OCI-LY7 (cell line): Measurements from ENCODE around the gene XDH. TPM values are rescaled to one million over a fixed set of nuclear protein-coding genes. Genes with fewer than 3 reads are reported as not detected.

Source experiments
- BruUV-seq: library from RNA; stranded (reverse); fragments of 400-500 nt; replicated peaks from 2 replicates; lab custom pipeline; 2021; lab: Mats Ljungman, UMichigan
- CTCF ChIA-PET: fragments of 300-600 bp; sonication (Branson Sonifier 250); formaldehyde crosslinking; loops from one replicate; lab custom pipeline; 2022; ENCODE audit warnings: antibody characterized with exemption; ENCODE audit not compliant: unreplicated experiment; lab: Charles Lee
- POLR2A ChIA-PET: fragments of 300-600 bp; sonication (Branson Sonifier 250); formaldehyde crosslinking; loops from one replicate; lab custom pipeline; 2022; ENCODE audit warnings: antibody characterized with exemption; lab: Charles Lee
- DNase-seq: peaks from one replicate; pipeline ENCODE4 v3.0.0-alpha.2; 2015; ENCODE audit warnings: low spot score
- H2AFZ ChIP-seq: fragments of 200-600 bp; sonication (generic), shearing (Covaris generic); 2 replicates; pipeline ENCODE4 v1.6.1; 2014; ENCODE audit warnings: mild to moderate bottlenecking, antibody characterized with exemption, low read length, moderate library complexity
- H3K27ac ChIP-seq: fragments of 200-600 bp; sonication (generic); 2 replicates; pipeline ENCODE4 v1.5.1; 2014; ENCODE audit warnings: mixed run types, low read depth, mild to moderate bottlenecking, moderate library complexity, low read length, inconsistent platforms; ENCODE audit not compliant: poor library complexity, severe bottlenecking
- H3K36me3 ChIP-seq: fragments of 200-600 bp; sonication (generic); 2 replicates; pipeline ENCODE4 v1.6.1; 2014; ENCODE audit warnings: mild to moderate bottlenecking, antibody characterized with exemption, low read length, moderate library complexity, mixed read lengths; ENCODE audit not compliant: insufficient read depth
- H3K4me1 ChIP-seq: fragments of 200-600 bp; sonication (generic); 2 replicates; pipeline ENCODE4 v1.5.1; 2014; ENCODE audit warnings: mild to moderate bottlenecking, low read length; ENCODE audit not compliant: insufficient read depth, poor library complexity, severe bottlenecking
- H3K4me2 ChIP-seq: fragments of 200-600 bp; sonication (generic); 2 replicates; pipeline ENCODE4 v1.6.1; 2014; ENCODE audit warnings: mild to moderate bottlenecking, low read length
- H3K4me3 ChIP-seq: fragments of 200-600 bp; sonication (generic); 2 replicates; pipeline ENCODE4 v1.5.1; 2014; ENCODE audit warnings: mild to moderate bottlenecking, low read depth, low read length; ENCODE audit not compliant: poor library complexity, severe bottlenecking
- H3K79me2 ChIP-seq: fragments of 200-600 bp; sonication (generic); 2 replicates; pipeline ENCODE4 v1.6.1; 2016; ENCODE audit warnings: low read depth, mild to moderate bottlenecking, low read length, moderate library complexity, mixed read lengths; ENCODE audit not compliant: insufficient read depth
- H3K9me2 ChIP-seq: fragments of 200-600 bp; sonication (generic); 2 replicates; pipeline ENCODE4 v1.6.1; 2016; ENCODE audit warnings: mild to moderate bottlenecking, low read length, mixed read lengths; ENCODE audit not compliant: insufficient read depth
- H3K9me3 ChIP-seq: fragments of 200-600 bp; sonication (generic); 2 replicates; pipeline ENCODE4 v1.6.1; 2014; ENCODE audit warnings: mild to moderate bottlenecking, mixed run types, low read length, mixed read lengths
- H4K20me1 ChIP-seq: fragments of 200-600 bp; sonication (generic); 2 replicates; pipeline ENCODE4 v1.6.1; 2014; ENCODE audit warnings: mild to moderate bottlenecking, antibody characterized with exemption, low read length, moderate library complexity, mixed read lengths; ENCODE audit not compliant: insufficient read depth
- EZH2phosphoT487 ChIP-seq: fragments of 200-600 bp; sonication (generic); IDR thresholded peaks from 2 replicates; pipeline ENCODE4 v1.6.1; 2018; ENCODE audit warnings: low read depth, borderline replicate concordance, mild to moderate bottlenecking, mixed run types, antibody characterized with exemption, low read length, moderate library complexity, mixed read lengths
- intact Hi-C: fragments of 100-400 bp; cut with micrococcal nuclease; formaldehyde crosslinking; loops from one replicate; pipeline ENCODE4 v1.10.0; 2022; ENCODE audit not compliant: unreplicated experiment
- total RNA-seq, 2 experiments: library from RNA; depleted of rRNA in 1 of 2; stranded (reverse); fragments of >200 nt in 1 of 2; shearing (Covaris generic) in 1 of 2; gene quantifications; 2 replicates each; pipeline ENCODE4 v1.2.3, GENCODE V29; 2014 to 2022
- TF ChIP-seq, protein P1 (sequence below): fragments of 200-600 bp; sonication (generic); conservative IDR thresholded peaks from 2 replicates; pipeline ENCODE4 v1.5.1; 2014; ENCODE audit warnings: mild to moderate bottlenecking, antibody characterized with exemption, low read length, moderate library complexity, mixed read lengths

XDH gene
- total RNA-seq, 2 experiments from 2014 or later: not detected

DNA sequence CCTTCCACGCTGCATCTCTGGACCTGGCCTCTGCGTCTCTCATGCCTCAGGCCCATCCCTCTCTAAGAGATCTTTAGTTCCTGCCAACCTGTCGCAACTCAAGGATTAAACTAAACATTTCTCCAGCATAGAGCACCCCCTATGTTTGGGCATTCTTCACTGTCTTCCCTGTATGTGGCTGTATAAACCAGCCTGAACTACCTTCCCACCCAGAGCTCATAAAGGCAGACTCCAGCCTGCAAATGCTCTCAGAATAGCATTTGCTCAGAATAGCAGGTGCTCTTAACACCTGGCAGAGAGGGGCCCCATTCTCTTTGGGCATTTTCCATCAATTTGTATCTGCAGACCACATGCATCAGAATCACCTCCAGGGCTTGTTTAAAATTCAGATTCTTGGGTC is 97.1 kb downstream of the XDH start:
- H3K4me2 ChIP-seq: no peak overlapping the region
- no peak overlapping the region for H3K27ac ChIP-seq
- no peaks in the 10 kb centered on the region for H4K20me1 ChIP-seq
- POLR2A ChIA-PET: interaction anchor here (0.5 kb wide), 1 partner anchor 99 kb away, joined by 3 read pairs; no protein-coding TSS in a partner anchor
- CTCF ChIA-PET: no interaction called here
- BruUV-seq: no TSS peak
- H3K4me1 ChIP-seq: peaks cover 30% of the 10 kb centered on the region
- no peak for DNase-seq
- TF ChIP-seq, protein P1, sequence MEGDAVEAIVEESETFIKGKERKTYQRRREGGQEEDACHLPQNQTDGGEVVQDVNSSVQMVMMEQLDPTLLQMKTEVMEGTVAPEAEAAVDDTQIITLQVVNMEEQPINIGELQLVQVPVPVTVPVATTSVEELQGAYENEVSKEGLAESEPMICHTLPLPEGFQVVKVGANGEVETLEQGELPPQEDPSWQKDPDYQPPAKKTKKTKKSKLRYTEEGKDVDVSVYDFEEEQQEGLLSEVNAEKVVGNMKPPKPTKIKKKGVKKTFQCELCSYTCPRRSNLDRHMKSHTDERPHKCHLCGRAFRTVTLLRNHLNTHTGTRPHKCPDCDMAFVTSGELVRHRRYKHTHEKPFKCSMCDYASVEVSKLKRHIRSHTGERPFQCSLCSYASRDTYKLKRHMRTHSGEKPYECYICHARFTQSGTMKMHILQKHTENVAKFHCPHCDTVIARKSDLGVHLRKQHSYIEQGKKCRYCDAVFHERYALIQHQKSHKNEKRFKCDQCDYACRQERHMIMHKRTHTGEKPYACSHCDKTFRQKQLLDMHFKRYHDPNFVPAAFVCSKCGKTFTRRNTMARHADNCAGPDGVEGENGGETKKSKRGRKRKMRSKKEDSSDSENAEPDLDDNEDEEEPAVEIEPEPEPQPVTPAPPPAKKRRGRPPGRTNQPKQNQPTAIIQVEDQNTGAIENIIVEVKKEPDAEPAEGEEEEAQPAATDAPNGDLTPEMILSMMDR: peak; percentile 38
- TF ChIP-seq EZH2phosphoT487: no peak
- H3K9me3 ChIP-seq: no peaks in the 10 kb centered on the region
- intact Hi-C loops: no loop called here
- H3K79me2 ChIP-seq: no peaks in the 10 kb centered on the region
- no peaks in the 10 kb centered on the region for H3K36me3 ChIP-seq
- no peaks in the 10 kb centered on the region for H3K9me2 ChIP-seq
- no peak overlapping the region for H2AFZ ChIP-seq
- no peak overlapping the region for H3K4me3 ChIP-seq

DNA sequence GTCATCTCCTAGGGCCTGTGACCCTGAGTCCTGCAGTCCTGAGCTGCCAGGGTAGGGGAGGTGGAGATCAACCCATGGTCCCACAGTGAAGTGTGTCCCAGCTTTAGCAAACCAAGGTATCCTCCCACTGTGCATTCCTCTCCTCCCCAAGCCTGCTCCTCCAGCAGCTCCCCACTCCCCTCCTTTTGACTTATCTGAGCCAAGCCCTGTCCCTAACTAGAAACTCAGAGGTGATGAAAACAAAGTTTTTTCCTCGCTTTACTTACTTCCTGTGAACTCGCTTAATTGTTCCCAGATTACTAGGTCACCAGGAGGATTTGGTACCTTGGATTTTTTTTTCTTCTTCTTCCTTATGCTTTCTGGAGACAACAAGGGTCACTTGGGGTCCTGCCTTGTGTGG is 99.8 kb downstream of the XDH start:
- Histone ChIP-seq H4K20me1 (no peaks in the 10 kb centered on the region), H3K9me3 (no peaks in the 10 kb centered on the region), H3K4me2 (no peak overlapping the region), H3K27ac (no peak overlapping the region), H3K36me3 (no peaks in the 10 kb centered on the region), H3K4me3 (no peak overlapping the region), H3K9me2 (no peaks in the 10 kb centered on the region), H3K4me1 (peaks cover 26% of the 10 kb centered on the region), H2AFZ (no peak overlapping the region), H3K79me2 (no peaks in the 10 kb centered on the region)
- no peak for DNase-seq
- TF ChIP-seq EZH2phosphoT487: no peak
- TF ChIP-seq, protein P1: no peak
- POLR2A ChIA-PET: no interaction called here
- CTCF ChIA-PET: no interaction called here
- intact Hi-C loops: no loop called here
- BruUV-seq: no TSS peak

DNA sequence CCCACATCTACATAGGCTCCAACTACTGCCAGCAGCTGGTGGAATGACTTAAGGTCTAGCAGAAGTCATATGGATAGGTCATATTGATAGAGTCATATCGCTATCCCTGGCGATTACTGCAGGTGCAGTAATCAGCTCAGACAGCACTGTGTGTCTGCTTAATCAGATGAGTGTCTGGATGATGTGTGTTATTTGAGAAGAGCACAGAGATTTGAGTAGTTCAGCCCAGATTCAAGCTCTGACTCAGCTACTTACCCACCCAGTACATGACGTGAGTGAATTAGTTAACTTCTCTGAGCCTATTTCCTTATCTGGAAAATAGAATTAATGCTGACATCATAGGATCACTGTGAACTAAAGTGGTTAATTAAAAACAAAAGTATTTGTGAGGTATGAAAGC is 101.6 kb downstream of the XDH start:
- TF ChIP-seq EZH2phosphoT487: no peak
- TF ChIP-seq, protein P1: no peak
- Histone ChIP-seq H3K4me1 (peaks cover 8% of the 10 kb centered on the region), H4K20me1 (no peaks in the 10 kb centered on the region), H3K4me2 (no peak overlapping the region), H3K36me3 (no peaks in the 10 kb centered on the region), H2AFZ (no peak overlapping the region), H3K4me3 (no peak overlapping the region), H3K9me2 (no peaks in the 10 kb centered on the region), H3K9me3 (no peaks in the 10 kb centered on the region), H3K27ac (no peak overlapping the region), H3K79me2 (no peaks in the 10 kb centered on the region)
- ChIA-PET CTCF (no interaction called here), POLR2A (no interaction called here)
- intact Hi-C loops: no loop called here
- DNase-seq: no peak
- no TSS peak for BruUV-seq
